AG04449 (cell line): ENCODE data around the gene CAPZB.

Source experiments
- CTCF ChIA-PET: fragments of 350-600 bp; formaldehyde crosslinking; extraction: SDS; loops from one replicate; lab custom pipeline; 2021; ENCODE audit warnings: antibody characterized with exemption; lab: Yijun Ruan, JAX
- POLR2A ChIA-PET: fragments of 400-600, 350-600 bp; formaldehyde crosslinking; extraction: SDS; loops from one replicate; lab custom pipeline; 2020; ENCODE audit warnings: antibody characterized with exemption, inconsistent platforms; lab: Yijun Ruan, JAX
- DNase-seq: peaks from one replicate; pipeline ENCODE4 v3.0.0-alpha.2; 2010; ENCODE audit warnings: low read depth, low spot score
- H3K4me3 ChIP-seq: 2 replicates; pipeline ENCODE4 v1.5.1; 2011; ENCODE audit warnings: low read depth, mild to moderate bottlenecking, control low read depth, low read length
- CTCF ChIP-seq: IDR thresholded peaks from one replicate; pipeline ENCODE4 v1.5.1; 2011; ENCODE audit warnings: mild to moderate bottlenecking, moderate library complexity, low read length, control low read depth, inconsistent platforms; ENCODE audit not compliant: insufficient read depth; ENCODE audit errors: missing control alignments

CAPZB gene

GRCh38 chr1:19397217-19397945, 88.0 kb downstream of the CAPZB start:
- CTCF ChIA-PET: interaction anchor here (0.7 to 3.3 kb wide), 14 partner anchors 8 to 251 kb away, joined by 3 to 20 read pairs (median 4); partner anchors contain the start of genes EMC1 and MRTO4
- H3K4me3 ChIP-seq: no peak overlapping the region
- POLR2A ChIA-PET: interaction anchor here (0.7 to 1.0 kb wide), 3 partner anchors 69 to 88 kb away, joined by 3 to 4 read pairs (median 3); partner anchors contain the start of gene CAPZB
- no peak for TF ChIP-seq CTCF
- DNase-seq: no peak

GRCh38 chr1:19396280-19396679, 89.1 kb downstream of the CAPZB start:
- no peak for TF ChIP-seq CTCF
- H3K4me3 ChIP-seq: no peak overlapping the region
- DNase-seq: no peak
- CTCF ChIA-PET: interaction anchor here (0.9 to 2.5 kb wide), 6 partner anchors 9 to 266 kb away, joined by 3 to 11 read pairs (median 6); no protein-coding TSS in a partner anchor
- POLR2A ChIA-PET: no interaction called here

- TF ChIP-seq CTCF: peak; percentile 35
- ChIA-PET POLR2A (interaction anchor here (0.7 kb wide), 1 partner anchor 10 kb away, joined by 3 read pairs; no protein-coding TSS in a partner anchor), CTCF (interaction anchor here (0.7 to 2.5 kb wide), 9 partner anchors 10 to 266 kb away, joined by 3 to 11 read pairs (median 5); no protein-coding TSS in a partner anchor)
- H3K4me3 ChIP-seq: no peak overlapping the region
- DNase-seq: no peak
Measured at GRCh38 chr1:19395678-19396192, 89.6 kb downstream of the CAPZB start.

- POLR2A ChIA-PET: interaction anchor here (0.7 kb wide), 1 partner anchor 11 kb away, joined by 4 read pairs; no protein-coding TSS in a partner anchor
- no peak for DNase-seq
- H3K4me3 ChIP-seq: no peak overlapping the region
- CTCF ChIA-PET: interaction anchor here (0.5 to 3.0 kb wide), 17 partner anchors 8 to 309 kb away, joined by 3 to 24 read pairs (median 5); no protein-coding TSS in a partner anchor
- TF ChIP-seq CTCF: no peak
Measured at GRCh38 chr1:19393046-19393445, 92.3 kb downstream of the CAPZB start.

GRCh38 chr1:19392221-19392620, 93.1 kb downstream of the CAPZB start:
- CTCF ChIA-PET: interaction anchor here (0.7 to 3.0 kb wide), 15 partner anchors 8 to 268 kb away, joined by 3 to 24 read pairs (median 5); no protein-coding TSS in a partner anchor

More at GRCh38 chr1:19392221-19392620, 93.1 kb downstream of the CAPZB start:
- TF ChIP-seq CTCF: no peak
- H3K4me3 ChIP-seq: no peak overlapping the region
- DNase-seq: no peak
- POLR2A ChIA-PET: interaction anchor here (0.7 kb wide), 1 partner anchor 10 kb away, joined by 4 read pairs; no protein-coding TSS in a partner anchor
